ENCODE data around the gene NFASC. TPM values are rescaled to one million over a fixed set of nuclear protein-coding genes. Genes with fewer than 3 reads are reported as not detected.

NFASC gene
- total RNA-seq, 4 donors from 2014 or later = 12.7 to 41.7 (median 19.2) TPM

DNA sequence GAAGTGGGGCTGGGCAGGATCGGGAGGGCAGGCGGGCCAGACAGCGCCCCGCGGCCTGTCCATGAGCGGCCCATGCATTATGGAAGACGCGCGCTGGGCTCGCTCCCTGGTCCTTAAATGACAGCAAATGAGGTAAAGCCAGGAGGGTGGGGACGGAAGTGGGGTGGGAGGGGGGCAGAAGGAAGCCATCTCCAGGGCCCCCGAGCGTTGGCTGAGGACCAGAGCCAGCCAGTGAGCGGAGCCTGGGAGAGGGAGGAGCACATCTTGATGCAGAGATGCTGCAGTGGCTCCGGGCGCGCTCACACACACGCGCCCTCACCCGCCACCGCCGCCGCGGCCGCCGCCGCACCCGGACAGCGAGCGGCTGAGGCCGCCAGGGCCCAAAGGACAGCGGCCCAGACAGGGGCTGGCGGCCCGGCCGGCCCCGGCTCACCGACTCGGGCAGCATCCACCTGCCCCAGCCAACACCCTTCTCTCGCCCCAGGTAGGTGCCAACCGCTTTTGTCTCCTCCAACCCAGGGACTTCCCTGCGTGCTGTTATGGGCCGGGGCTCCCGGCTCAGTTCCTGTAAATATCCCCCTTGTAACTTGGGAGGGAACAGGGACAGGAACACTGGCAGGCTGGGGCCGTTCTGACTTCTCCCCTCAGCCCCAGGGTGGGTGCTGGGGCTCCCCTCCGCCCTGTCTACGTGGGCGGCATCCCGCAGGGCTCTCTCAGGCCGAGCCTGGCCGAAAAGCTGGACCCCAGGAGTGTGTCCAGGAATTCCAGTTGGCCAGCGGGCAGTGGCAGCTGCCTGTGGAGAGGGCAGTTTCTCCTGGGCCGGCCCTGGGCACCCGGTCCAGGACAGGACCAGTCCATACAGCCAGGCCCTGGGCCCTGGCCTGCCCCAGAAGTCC is 172.5 kb downstream of the NFASC start, which contains the start of gene CNTN2:
Gene CNTN2 (plus strand): TSS at position 302 of the 896 bp plus-strand sequence. CDS start 9,974 bp downstream, outside the sequence.
- DNase-seq (ENCODE audit: low spot score in 2 of 2) = no peak
- H3K4me1 ChIP-seq = peaks cover 9% of the 10 kb centered on the region
- peaks cover 78% of the 10 kb centered on the region for H3K27me3 ChIP-seq
- WGBS = 16% methylated on average over 31 of the region's 53 CpGs
- TF ChIP-seq POLR2A (IDR thresholded peaks at IDR 0.05) (no peak), POLR2AphosphoS5 (IDR thresholded peaks at IDR 0.05) (no peak), EP300 (IDR thresholded peaks at IDR 0.05) (no peak)
- TF ChIP-seq, protein P1, sequence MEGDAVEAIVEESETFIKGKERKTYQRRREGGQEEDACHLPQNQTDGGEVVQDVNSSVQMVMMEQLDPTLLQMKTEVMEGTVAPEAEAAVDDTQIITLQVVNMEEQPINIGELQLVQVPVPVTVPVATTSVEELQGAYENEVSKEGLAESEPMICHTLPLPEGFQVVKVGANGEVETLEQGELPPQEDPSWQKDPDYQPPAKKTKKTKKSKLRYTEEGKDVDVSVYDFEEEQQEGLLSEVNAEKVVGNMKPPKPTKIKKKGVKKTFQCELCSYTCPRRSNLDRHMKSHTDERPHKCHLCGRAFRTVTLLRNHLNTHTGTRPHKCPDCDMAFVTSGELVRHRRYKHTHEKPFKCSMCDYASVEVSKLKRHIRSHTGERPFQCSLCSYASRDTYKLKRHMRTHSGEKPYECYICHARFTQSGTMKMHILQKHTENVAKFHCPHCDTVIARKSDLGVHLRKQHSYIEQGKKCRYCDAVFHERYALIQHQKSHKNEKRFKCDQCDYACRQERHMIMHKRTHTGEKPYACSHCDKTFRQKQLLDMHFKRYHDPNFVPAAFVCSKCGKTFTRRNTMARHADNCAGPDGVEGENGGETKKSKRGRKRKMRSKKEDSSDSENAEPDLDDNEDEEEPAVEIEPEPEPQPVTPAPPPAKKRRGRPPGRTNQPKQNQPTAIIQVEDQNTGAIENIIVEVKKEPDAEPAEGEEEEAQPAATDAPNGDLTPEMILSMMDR (IDR thresholded peaks at IDR 0.05) = no peak
- H3K27ac ChIP-seq = no peak within 1 kb of the TSS
- H3K4me3 ChIP-seq = peak within 1 kb of the TSS; percentile 10
- H3K36me3 ChIP-seq = no peaks in the 10 kb centered on the region
- H3K9me3 ChIP-seq = no peaks in the 10 kb centered on the region

DNA sequence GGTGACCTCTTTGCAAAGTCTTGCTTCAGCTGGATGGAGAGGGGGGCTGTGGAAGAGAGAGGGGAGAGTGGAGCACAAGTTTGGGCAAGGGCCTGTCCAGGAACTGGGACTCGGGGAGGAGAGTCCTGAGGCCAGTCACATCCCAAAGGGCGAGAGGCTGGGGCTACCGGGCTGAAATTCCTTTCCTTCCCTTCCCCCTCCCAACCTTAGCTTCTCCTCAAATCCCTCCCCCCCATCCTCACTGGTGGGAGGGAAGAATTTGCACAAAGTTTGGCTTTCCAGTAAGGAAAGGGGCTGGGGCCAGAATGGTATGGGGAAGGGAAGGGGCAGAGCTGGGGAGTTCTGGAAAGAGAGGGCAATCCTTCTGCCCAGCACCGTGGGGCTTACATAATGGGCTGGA is 173.2 kb downstream of the NFASC start:
- H3K36me3 ChIP-seq = no peaks in the 10 kb centered on the region
- DNase-seq (ENCODE audit: low spot score in 2 of 2) = no peak
- no peak for TF ChIP-seq POLR2AphosphoS5 (IDR thresholded peaks at IDR 0.05)
- TF ChIP-seq EP300 (IDR thresholded peaks at IDR 0.05) = no peak
- TF ChIP-seq, protein P1 (IDR thresholded peaks at IDR 0.05) = no peak
- no peak for TF ChIP-seq POLR2A (IDR thresholded peaks at IDR 0.05)
- H3K27ac ChIP-seq = no peak overlapping the region
- no peaks in the 10 kb centered on the region for H3K9me3 ChIP-seq
- H3K27me3 ChIP-seq = peaks cover 83% of the 10 kb centered on the region
- peaks cover 9% of the 10 kb centered on the region for H3K4me1 ChIP-seq
- H3K4me3 ChIP-seq = no peak overlapping the region
- WGBS = 35% methylated on average over 4 of the region's 4 CpGs

DNA sequence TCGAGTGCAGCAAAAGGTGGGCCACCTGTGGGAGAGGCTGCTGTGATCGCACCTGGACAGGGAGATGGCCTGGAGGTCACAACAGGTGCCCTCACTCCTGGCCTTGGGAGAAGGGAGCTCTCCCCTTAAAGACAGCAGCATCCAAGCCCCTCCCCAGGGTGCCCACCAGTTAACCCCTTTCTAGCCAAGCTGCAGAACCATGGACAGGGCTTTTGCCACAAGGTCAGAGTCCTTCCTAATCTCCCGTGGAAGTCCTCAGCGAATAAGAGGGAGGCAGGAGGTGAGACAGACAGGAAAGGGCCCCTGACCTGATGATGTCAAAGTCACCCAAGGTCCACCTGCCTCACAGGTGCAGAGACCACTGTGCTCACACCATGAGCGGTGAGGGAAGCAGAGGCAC is 174.1 kb downstream of the NFASC start:
- Histone ChIP-seq H3K36me3 (no peaks in the 10 kb centered on the region), H3K4me3 (no peak overlapping the region), H3K4me1 (peaks cover 9% of the 10 kb centered on the region), H3K9me3 (no peaks in the 10 kb centered on the region), H3K27me3 (peaks cover 82% of the 10 kb centered on the region), H3K27ac (no peak overlapping the region)
- no peak for DNase-seq (ENCODE audit: low spot score in 2 of 2)
- TF ChIP-seq POLR2AphosphoS5 (IDR thresholded peaks at IDR 0.05) (no peak), EP300 (IDR thresholded peaks at IDR 0.05) (no peak), POLR2A (IDR thresholded peaks at IDR 0.05) (no peak)
- TF ChIP-seq, protein P1 (IDR thresholded peaks at IDR 0.05) = no peak
- 40% methylated on average over 1 of the region's 5 CpGs for WGBS

DNA sequence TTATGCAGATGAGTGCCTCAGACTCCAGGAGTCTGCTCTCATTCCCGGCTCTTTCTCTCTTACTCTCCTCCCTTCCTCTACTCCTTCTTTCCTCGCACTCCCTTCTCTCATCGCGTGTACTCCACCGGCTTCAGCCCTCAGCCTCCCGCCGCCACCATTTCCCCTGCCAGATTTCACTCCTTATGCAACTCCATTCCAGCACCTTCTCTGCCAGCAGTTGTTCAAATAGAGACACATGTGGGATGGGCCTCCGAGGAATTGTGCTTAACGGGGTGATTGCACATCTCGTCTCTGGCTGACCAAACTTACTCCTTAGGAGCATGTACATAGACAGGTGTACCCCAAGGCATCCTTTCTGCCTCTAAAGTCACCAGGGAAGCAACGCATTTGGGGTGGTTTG is 174.5 kb downstream of the NFASC start:
- Histone ChIP-seq H3K27me3 (peaks cover 79% of the 10 kb centered on the region), H3K27ac (no peak overlapping the region), H3K36me3 (no peaks in the 10 kb centered on the region), H3K9me3 (no peaks in the 10 kb centered on the region), H3K4me3 (no peak overlapping the region), H3K4me1 (peaks cover 9% of the 10 kb centered on the region)
- no peak for DNase-seq (ENCODE audit: low spot score in 2 of 2)
- 29% methylated on average over 11 of the region's 11 CpGs for WGBS
- TF ChIP-seq EP300 (IDR thresholded peaks at IDR 0.05) (no peak), POLR2AphosphoS5 (IDR thresholded peaks at IDR 0.05) (no peak), POLR2A (IDR thresholded peaks at IDR 0.05) (no peak)
- TF ChIP-seq, protein P1 (IDR thresholded peaks at IDR 0.05) = no peak

DNA sequence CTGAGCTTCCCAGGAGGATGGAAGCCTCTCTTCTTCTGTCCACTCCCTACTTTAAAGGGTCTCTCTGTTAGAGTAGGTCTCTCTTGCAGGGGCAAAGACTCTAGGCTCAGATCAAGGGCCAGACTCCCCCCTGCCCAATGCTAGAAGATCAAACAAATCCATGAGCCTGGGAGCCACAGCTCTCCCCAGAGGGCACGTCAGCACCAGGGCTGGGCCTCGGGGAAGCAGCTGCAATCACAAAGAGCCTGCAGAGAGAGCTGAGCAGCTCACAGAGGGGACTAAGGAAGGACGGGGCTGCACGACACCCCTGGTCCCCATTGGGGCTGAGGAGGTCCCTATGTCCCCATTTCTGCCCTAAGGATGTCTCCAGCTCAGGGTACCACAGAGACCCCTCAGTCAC is 176.2 kb downstream of the NFASC start:
- 40% methylated on average over 3 of the region's 4 CpGs for WGBS
- DNase-seq (ENCODE audit: low spot score in 2 of 2) = no peak
- Histone ChIP-seq H3K4me3 (no peak overlapping the region), H3K36me3 (no peaks in the 10 kb centered on the region), H3K9me3 (no peaks in the 10 kb centered on the region), H3K27ac (no peak overlapping the region), H3K27me3 (peaks cover 66% of the 10 kb centered on the region), H3K4me1 (peaks cover 9% of the 10 kb centered on the region)
- TF ChIP-seq, protein P1 (IDR thresholded peaks at IDR 0.05) = no peak

All from suprapubic skin (tissue), 4 donors.